GM18907 (cell line): ENCODE results near the gene KCNJ16.
A peak's percentile ranks its signal among the peaks of the same experiment; 100 is the strongest.

Source experiments
- ATAC-seq: cut with Tn5 transposase; IDR thresholded peaks from one replicate; pipeline ENCODE4 v1.9.1; 2021; ENCODE audit warnings: mild to moderate bottlenecking, moderate library complexity; ENCODE audit not compliant: unreplicated experiment

The KCNJ16 gene

DNA sequence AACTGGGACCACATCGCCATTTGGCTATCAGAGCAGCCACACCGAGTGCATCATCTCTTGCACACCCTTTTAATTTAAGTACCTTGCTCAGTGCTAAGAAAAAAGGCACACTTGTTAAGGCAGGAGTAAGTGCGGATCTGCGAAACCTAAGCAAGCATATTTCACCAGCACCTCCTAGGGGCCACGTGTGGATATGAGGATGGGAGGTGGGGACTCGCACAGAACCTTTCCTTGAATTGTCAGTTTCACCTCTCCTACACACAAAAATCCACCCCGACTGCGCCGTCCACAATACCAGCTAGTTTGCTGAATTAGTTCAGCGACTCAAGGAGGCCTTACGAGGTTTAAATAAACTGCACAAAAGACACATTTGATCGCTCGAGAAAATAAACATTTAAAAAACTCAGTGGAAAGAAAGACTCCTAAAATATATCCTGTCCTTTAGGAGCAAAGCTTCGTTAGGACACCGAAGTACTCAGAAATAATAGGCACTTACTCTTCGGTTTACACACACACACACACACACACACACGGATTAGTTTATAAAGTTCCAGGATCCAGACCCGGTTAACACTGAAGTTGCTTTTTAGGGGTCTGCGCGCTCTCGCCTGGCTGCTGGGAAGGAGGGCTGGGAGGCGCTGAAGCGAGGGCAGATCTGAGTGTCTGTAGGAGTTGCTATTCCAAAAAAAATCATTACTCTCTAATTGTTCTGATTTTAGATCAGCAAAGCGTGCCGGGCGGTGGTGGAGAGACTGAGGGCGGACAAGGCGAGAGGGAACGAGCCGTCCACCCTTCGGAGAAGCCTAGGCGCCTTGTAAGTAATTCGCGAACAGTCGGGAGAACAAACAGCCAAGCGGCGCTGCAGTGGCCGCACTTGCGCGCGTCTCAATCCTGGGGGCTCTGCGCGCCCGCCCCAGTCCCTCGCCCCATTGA lies 93.3 kb downstream of the KCNJ16 start:
- peak; percentile 29 for ATAC-seq

- peak; percentile 96 for ATAC-seq
These were observed 94.1 kb downstream of the KCNJ16 start, which contains the start of gene KCNJ2 for GRCh38 chr17:70168977-70169708. KCNJ2 (plus strand) TSS chr17:70169532; CDS start chr17:70175040, 5,508 bp downstream.

- no peak for ATAC-seq
These were observed 94.9 kb downstream of the KCNJ16 start for GRCh38 chr17:70169709-70170597.

GRCh38 chr17:70171159-70171558 lies 96.1 kb downstream of the KCNJ16 start:
- ATAC-seq, result no peak

DNA sequence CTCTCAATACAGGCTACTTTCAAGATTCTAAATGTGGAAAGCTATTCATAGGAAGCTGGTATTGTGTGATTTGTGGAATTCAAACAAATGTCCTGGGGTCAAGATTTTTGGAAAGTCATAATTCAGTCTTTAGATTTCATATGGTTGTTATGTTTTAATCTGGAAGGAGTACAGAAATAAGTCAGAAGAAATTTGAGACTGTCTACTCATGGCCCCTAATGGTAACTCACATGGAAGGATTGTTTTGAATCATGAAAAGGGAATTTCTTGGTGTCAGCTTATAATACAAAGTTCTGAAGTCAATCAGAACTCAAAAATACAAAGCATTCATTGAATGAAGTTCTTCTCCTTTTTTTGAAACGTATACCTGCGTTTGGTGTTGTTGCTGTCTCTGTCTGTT lies 97.4 kb downstream of the KCNJ16 start:
- no peak for ATAC-seq

DNA sequence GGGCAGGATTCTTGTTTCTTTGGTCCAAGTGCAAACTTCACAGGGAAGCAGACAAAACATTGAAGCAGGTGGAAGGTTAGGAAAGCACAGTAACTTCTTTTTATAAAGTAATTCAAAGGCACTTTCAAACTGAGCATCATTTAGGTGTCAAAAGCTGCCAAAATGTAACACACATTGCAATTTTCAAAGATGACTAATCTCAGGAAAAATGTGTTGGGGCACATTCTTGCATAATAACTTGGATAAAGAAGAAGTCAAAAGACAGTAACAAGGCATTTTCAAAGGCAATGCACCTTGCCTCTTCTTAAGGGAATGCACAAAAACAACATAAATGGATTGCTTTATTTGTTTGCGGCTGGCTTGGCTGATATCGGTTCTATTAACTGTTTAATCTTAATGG lies 97.9 kb downstream of the KCNJ16 start:
- no peak for ATAC-seq

- ATAC-seq, result no peak
These were observed 98.7 kb downstream of the KCNJ16 start for GRCh38 chr17:70173681-70174080.

- ATAC-seq, result no peak
These were observed 106.4 kb downstream of the KCNJ16 start for GRCh38 chr17:70181376-70181775.

- no peak for ATAC-seq
These were observed 106.8 kb downstream of the KCNJ16 start for GRCh38 chr17:70181866-70182265.

DNA sequence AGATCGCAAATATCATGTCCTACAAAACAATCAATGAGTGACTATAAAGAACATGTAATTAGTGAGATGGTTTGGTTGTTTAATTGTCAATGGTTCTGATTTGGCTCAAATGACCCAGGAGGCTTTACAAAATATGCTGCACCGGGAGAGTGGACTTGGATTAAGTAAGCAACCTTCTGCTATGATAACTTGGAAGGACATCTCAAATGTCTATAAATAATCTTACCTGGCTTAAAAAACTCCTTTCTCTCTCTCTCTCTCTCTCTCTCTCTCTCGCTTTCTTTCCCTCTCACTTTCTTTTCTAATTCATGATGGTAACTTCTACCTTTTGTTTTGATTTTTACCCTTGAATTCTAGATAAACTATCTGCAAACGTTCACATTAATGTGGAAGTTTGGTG lies 108.5 kb downstream of the KCNJ16 start:
- no peak for ATAC-seq

DNA sequence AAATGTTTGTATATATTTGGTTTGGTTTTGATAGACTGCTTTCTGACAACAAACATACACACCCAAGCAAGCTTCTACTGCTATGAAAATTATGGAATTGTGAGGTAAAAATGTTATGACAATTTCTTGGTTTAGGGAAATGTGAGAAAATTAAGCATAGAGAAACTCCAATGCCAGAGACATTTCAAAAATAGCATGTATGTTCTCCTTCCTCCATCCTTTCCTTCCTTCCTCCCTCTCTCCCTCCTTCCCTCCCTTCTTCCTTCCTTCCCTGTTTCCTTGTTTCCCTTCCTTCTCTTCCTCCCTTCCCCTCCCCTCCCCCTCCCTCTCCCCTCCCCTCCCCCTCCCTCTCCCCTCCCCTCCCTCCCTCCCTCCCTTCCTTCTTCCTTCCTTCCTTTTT lies 109.2 kb downstream of the KCNJ16 start:
- no peak for ATAC-seq

- ATAC-seq, result no peak
These were observed 109.7 kb downstream of the KCNJ16 start for GRCh38 chr17:70184770-70185169.
